SU-DHL-6 (cell line): ENCODE results near the gene FGD5.
"Not testable (repeated sequence)": the region's sequence is repeated elsewhere in the genome, so short reads cannot be mapped to it uniquely, and the experiment has no call there.

Experiments
- H2AFZ ChIP-seq: fragments of 200-600 bp; sonication (generic); 2 replicates; pipeline ENCODE4 v1.6.1; 2014; ENCODE audit warnings: low read depth, mild to moderate bottlenecking, moderate library complexity, mixed read lengths, antibody characterized with exemption, low read length; ENCODE audit not compliant: severe bottlenecking
- H3F3A ChIP-seq: fragments of 200-600 bp; shearing (Covaris generic); 2 replicates; pipeline ENCODE4 v1.6.0; 2016; ENCODE audit warnings: antibody characterized with exemption, mild to moderate bottlenecking; ENCODE audit not compliant: insufficient read depth
- H3K27ac ChIP-seq: fragments of 200-600 bp; sonication (generic); 2 replicates; pipeline ENCODE4 v1.5.1; 2016; ENCODE audit warnings: low read depth, mild to moderate bottlenecking, low read length, moderate library complexity, mixed read lengths
- H3K27me3 ChIP-seq: fragments of 200-600 bp; sonication (generic), shearing (Covaris generic); 2 replicates; pipeline ENCODE4 v1.6.0; 2014; ENCODE audit warnings: mild to moderate bottlenecking, low read length
- H3K36me3 ChIP-seq: fragments of 200-600 bp; sonication (generic); 2 replicates; pipeline ENCODE4 v1.6.1; 2014; ENCODE audit warnings: mild to moderate bottlenecking, low read length, mixed read lengths
- H3K4me2 ChIP-seq: fragments of 300-600, 200-600 bp; shearing (Covaris generic), sonication (generic); 2 replicates; pipeline ENCODE4 v1.6.0; 2014; ENCODE audit warnings: low read length, low read depth, mild to moderate bottlenecking; ENCODE audit not compliant: poor library complexity, severe bottlenecking
- H3K4me3 ChIP-seq: fragments of 200-600 bp; sonication (generic); 2 replicates; pipeline ENCODE4 v1.5.1; 2014; ENCODE audit warnings: antibody characterized with exemption, low read length, mild to moderate bottlenecking, mixed read lengths; ENCODE audit not compliant: insufficient read depth, poor library complexity, severe bottlenecking
- H3K79me2 ChIP-seq: fragments of 200-600 bp; sonication (generic); 2 replicates; pipeline ENCODE4 v1.6.1; 2014; ENCODE audit warnings: mild to moderate bottlenecking, low read length, moderate library complexity; ENCODE audit not compliant: insufficient read depth
- H3K9ac ChIP-seq: fragments of 200-600 bp; sonication (generic); 2 replicates; pipeline ENCODE4 v1.7.0; 2014; ENCODE audit warnings: mild to moderate bottlenecking, low read length
- H3K9me2 ChIP-seq: fragments of 200-600 bp; sonication (generic); replicated peaks from 2 replicates; pipeline ENCODE4 v1.6.1; 2014; ENCODE audit warnings: low read length; ENCODE audit not compliant: insufficient read depth
- H3K9me3 ChIP-seq: fragments of 200-600 bp; sonication (generic); 2 replicates; pipeline ENCODE4 v1.6.1; 2014; ENCODE audit warnings: low read length, mixed read lengths; ENCODE audit not compliant: insufficient read depth
- H4K20me1 ChIP-seq: fragments of 200-600 bp; sonication (generic); 2 replicates; pipeline ENCODE4 v1.6.1; 2014; ENCODE audit warnings: low read depth, mild to moderate bottlenecking, antibody characterized with exemption, low read length, moderate library complexity, mixed read lengths
- CTCF ChIP-seq: fragments of 200-600 bp; sonication (generic); IDR thresholded peaks from one replicate; pipeline ENCODE4 v1.5.1; 2017; ENCODE audit warnings: antibody characterized with exemption, mild to moderate bottlenecking, low read length, moderate library complexity; ENCODE audit not compliant: insufficient read depth, poor library complexity, severe bottlenecking
- EZH2phosphoT487 ChIP-seq: fragments of 200-600 bp; sonication (generic), shearing (Covaris generic); conservative IDR thresholded peaks from 2 replicates; pipeline ENCODE4 v1.6.1; 2018; ENCODE audit warnings: mild to moderate bottlenecking, antibody characterized with exemption, low read length, moderate library complexity, mixed read lengths

The FGD5 gene

DNA sequence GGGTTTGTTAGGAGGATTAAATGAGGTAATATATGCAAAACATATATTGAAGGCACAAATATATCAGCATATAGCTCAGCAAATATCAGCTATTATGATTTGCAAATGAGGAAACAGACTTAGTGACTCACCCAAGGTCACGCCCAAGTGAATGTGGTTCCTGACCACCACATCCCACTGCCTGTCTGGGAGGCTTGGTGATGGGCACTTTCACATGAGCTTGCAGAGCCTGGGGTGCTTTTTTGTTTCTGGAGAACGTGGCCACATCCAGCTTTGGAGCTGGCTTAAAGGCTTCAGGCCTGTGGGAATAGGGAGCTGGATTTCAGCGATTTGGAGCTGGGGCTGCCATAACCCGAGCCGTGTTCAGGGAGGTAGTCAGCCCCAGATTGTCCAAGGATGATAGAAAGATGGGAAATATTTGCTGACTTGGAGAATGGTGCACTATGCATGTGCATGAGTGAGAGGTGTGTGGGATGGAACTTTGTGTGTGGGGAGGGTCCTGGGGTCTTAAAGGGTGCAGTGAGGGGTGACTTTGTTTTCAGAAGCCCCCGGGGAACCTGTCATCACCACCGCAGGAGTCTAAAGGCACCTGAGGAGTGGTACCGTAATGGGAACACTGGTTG lies 12.0 kb upstream of the FGD5 start:
- H3K9me2 ChIP-seq: no peaks in the 10 kb centered on the region
- no peak overlapping the region for H3K9ac ChIP-seq
- H2AFZ ChIP-seq: no peak overlapping the region
- no peaks in the 10 kb centered on the region for H3K79me2 ChIP-seq
- no peaks in the 10 kb centered on the region for H3K27me3 ChIP-seq
- H3K4me2 ChIP-seq: no peak overlapping the region
- TF ChIP-seq EZH2phosphoT487: no peak
- no peak for TF ChIP-seq CTCF
- H3F3A ChIP-seq: no peaks in the 10 kb centered on the region
- H3K9me3 ChIP-seq: no peaks in the 10 kb centered on the region
- H3K4me3 ChIP-seq: no peak overlapping the region
- no peak overlapping the region for H3K27ac ChIP-seq
- no peaks in the 10 kb centered on the region for H4K20me1 ChIP-seq
- H3K36me3 ChIP-seq: no peaks in the 10 kb centered on the region

GRCh38 chr3:14808025-14808424 lies 10.7 kb upstream of the FGD5 start:
- Histone ChIP-seq H3K79me2 (no peaks in the 10 kb centered on the region), H3K4me3 (no peak overlapping the region), H3K27ac (no peak overlapping the region), H3K36me3 (no peaks in the 10 kb centered on the region), H4K20me1 (no peaks in the 10 kb centered on the region), H3K27me3 (no peaks in the 10 kb centered on the region), H3K9me2 (no peaks in the 10 kb centered on the region), H3F3A (no peaks in the 10 kb centered on the region), H2AFZ (no peak overlapping the region), H3K4me2 (no peak overlapping the region), H3K9me3 (no peaks in the 10 kb centered on the region), H3K9ac (no peak overlapping the region)
- TF ChIP-seq CTCF (no peak), EZH2phosphoT487 (no peak)

- no peak overlapping the region for H3K4me2 ChIP-seq
- no peak overlapping the region for H3K4me3 ChIP-seq
- H3K27me3 ChIP-seq: no peaks in the 10 kb centered on the region
- no peaks in the 10 kb centered on the region for H3F3A ChIP-seq
- no peaks in the 10 kb centered on the region for H3K79me2 ChIP-seq
- no peaks in the 10 kb centered on the region for H3K9me3 ChIP-seq
- no peak for TF ChIP-seq CTCF
- no peak for TF ChIP-seq EZH2phosphoT487
- H3K27ac ChIP-seq: no peak overlapping the region
- no peaks in the 10 kb centered on the region for H3K9me2 ChIP-seq
- H4K20me1 ChIP-seq: no peaks in the 10 kb centered on the region
- H2AFZ ChIP-seq: no peak overlapping the region
- no peaks in the 10 kb centered on the region for H3K36me3 ChIP-seq
- no peak overlapping the region for H3K9ac ChIP-seq
Measured at GRCh38 chr3:14808502-14809266, 10.1 kb upstream of the FGD5 start.

DNA sequence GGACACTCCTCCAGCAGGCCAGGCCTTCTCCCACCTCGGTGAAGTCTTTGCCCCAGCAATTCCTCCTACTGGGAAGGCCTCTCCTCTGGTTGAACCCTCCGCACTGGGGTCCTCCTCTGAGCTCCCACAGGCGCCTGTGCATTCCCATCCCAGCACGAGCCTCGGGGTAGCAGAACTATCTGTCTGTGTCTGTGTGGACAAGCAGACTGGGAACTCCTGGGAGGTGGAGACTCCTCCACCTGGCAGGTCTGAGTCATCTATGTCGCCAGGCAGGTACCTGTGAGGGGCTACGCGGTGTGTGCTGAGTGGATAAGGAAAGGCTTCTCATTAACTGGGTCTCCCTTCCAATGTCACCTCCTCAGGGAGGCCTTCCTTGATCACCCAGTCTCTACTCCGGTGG lies 9.2 kb upstream of the FGD5 start:
- H3F3A ChIP-seq, H3K27me3 ChIP-seq: not testable (repeated sequence)

More for the DNA sequence above, 9.2 kb upstream of the FGD5 start:
- not testable (repeated sequence) for H3K27ac ChIP-seq, H3K4me3 ChIP-seq, H2AFZ ChIP-seq, H3K79me2 ChIP-seq, H3K9me3 ChIP-seq, H3K9ac ChIP-seq, H4K20me1 ChIP-seq, H3K36me3 ChIP-seq, H3K9me2 ChIP-seq, H3K4me2 ChIP-seq
